ENCODE measurements around the gene SEM1.
"Not testable (repeated sequence)": the region's sequence is repeated elsewhere in the genome, so short reads cannot be mapped to it uniquely, and the experiment has no call there.

The SEM1 gene

GRCh38 chr7:96667026-96667425 is 42.6 kb downstream of the SEM1 start:
- TF ChIP-seq CTCF (IDR thresholded peaks at IDR 0.05; ENCODE audit: low read depth, low read length, missing control alignments): no peak
- Histone ChIP-seq H3K27me3 (replicated peaks) (no peaks in the 10 kb centered on the region), H3K27ac (no peak overlapping the region), H3K4me3 (ENCODE audit: low read depth, low read length) (no peak overlapping the region), H3K36me3 (replicated peaks) (no peaks in the 10 kb centered on the region)
- in situ Hi-C loops (cut with HindIII; ENCODE audit: low pct_ligation_motif_present, low sequenced_read_pairs): no loop called here
- no peak for DNase-seq

- TF ChIP-seq CTCF (IDR thresholded peaks at IDR 0.05; ENCODE audit: low read depth, low read length, missing control alignments): no peak
- no peak overlapping the region for H3K4me3 ChIP-seq (ENCODE audit: low read depth, low read length)
- no peak overlapping the region for H3K27ac ChIP-seq
- DNase-seq: no peak
- no peaks in the 10 kb centered on the region for H3K36me3 ChIP-seq (replicated peaks)
- in situ Hi-C loops (cut with HindIII; ENCODE audit: low pct_ligation_motif_present, low sequenced_read_pairs): no loop called here
- no peaks in the 10 kb centered on the region for H3K27me3 ChIP-seq (replicated peaks)
Observed at GRCh38 chr7:96665689-96666088, 44.0 kb downstream of the SEM1 start.

- in situ Hi-C loops (cut with HindIII; ENCODE audit: low pct_ligation_motif_present, low sequenced_read_pairs): no loop called here
- H3K36me3 ChIP-seq (replicated peaks): no peaks in the 10 kb centered on the region
- no peak for TF ChIP-seq CTCF (IDR thresholded peaks at IDR 0.05; ENCODE audit: low read depth, low read length, missing control alignments)
- no peak overlapping the region for H3K4me3 ChIP-seq (ENCODE audit: low read depth, low read length)
- no peaks in the 10 kb centered on the region for H3K27me3 ChIP-seq (replicated peaks)
- no peak for DNase-seq
- no peak overlapping the region for H3K27ac ChIP-seq
Observed at GRCh38 chr7:96664793-96665192, 44.9 kb downstream of the SEM1 start.

- H3K4me3 ChIP-seq (ENCODE audit: low read depth, low read length): no peak overlapping the region
- DNase-seq: no peak
- H3K36me3 ChIP-seq (replicated peaks): no peaks in the 10 kb centered on the region
- in situ Hi-C loops (cut with HindIII; ENCODE audit: low pct_ligation_motif_present, low sequenced_read_pairs): no loop called here
- no peak for TF ChIP-seq CTCF (IDR thresholded peaks at IDR 0.05; ENCODE audit: low read depth, low read length, missing control alignments)
- H3K27ac ChIP-seq: no peak overlapping the region
- H3K27me3 ChIP-seq (replicated peaks): no peaks in the 10 kb centered on the region
Observed at GRCh38 chr7:96663871-96664445, 45.7 kb downstream of the SEM1 start.

GRCh38 chr7:96663457-96663856 is 46.2 kb downstream of the SEM1 start:
- H3K4me3 ChIP-seq (ENCODE audit: low read depth, low read length): no peak overlapping the region
- TF ChIP-seq CTCF (IDR thresholded peaks at IDR 0.05; ENCODE audit: low read depth, low read length, missing control alignments): no peak
- no peak for DNase-seq
- no peaks in the 10 kb centered on the region for H3K36me3 ChIP-seq (replicated peaks)
- H3K27me3 ChIP-seq (replicated peaks): no peaks in the 10 kb centered on the region
- no peak overlapping the region for H3K27ac ChIP-seq
- in situ Hi-C loops (cut with HindIII; ENCODE audit: low pct_ligation_motif_present, low sequenced_read_pairs): no loop called here

GRCh38 chr7:96662151-96662550 is 47.5 kb downstream of the SEM1 start:
- DNase-seq; in situ Hi-C loops (cut with HindIII; ENCODE audit: low pct_ligation_motif_present, low sequenced_read_pairs); H3K36me3 ChIP-seq (replicated peaks); H3K4me3 ChIP-seq (ENCODE audit: low read depth, low read length); H3K27me3 ChIP-seq (replicated peaks); H3K27ac ChIP-seq: not testable (repeated sequence)
